LNCAP (cell line): ENCODE data around the gene SLC1A1.

ENCODE experiments used
- TF ChIP-seq, protein P1 (sequence below): fragments of 450-650 bp; IDR thresholded peaks from 2 replicates; pipeline ENCODE4 v1.5.1; 2017; ENCODE audit warnings: mild to moderate bottlenecking

Gene SLC1A1

GRCh38 chr9:4506490-4506889, 16.2 kb downstream of the SLC1A1 start:
- TF ChIP-seq, protein P1, sequence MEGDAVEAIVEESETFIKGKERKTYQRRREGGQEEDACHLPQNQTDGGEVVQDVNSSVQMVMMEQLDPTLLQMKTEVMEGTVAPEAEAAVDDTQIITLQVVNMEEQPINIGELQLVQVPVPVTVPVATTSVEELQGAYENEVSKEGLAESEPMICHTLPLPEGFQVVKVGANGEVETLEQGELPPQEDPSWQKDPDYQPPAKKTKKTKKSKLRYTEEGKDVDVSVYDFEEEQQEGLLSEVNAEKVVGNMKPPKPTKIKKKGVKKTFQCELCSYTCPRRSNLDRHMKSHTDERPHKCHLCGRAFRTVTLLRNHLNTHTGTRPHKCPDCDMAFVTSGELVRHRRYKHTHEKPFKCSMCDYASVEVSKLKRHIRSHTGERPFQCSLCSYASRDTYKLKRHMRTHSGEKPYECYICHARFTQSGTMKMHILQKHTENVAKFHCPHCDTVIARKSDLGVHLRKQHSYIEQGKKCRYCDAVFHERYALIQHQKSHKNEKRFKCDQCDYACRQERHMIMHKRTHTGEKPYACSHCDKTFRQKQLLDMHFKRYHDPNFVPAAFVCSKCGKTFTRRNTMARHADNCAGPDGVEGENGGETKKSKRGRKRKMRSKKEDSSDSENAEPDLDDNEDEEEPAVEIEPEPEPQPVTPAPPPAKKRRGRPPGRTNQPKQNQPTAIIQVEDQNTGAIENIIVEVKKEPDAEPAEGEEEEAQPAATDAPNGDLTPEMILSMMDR, result no peak

GRCh38 chr9:4507306-4508130, 17.2 kb downstream of the SLC1A1 start:
- TF ChIP-seq, protein P1, result no peak

GRCh38 chr9:4508246-4508906, 18.1 kb downstream of the SLC1A1 start:
- TF ChIP-seq, protein P1, result no peak

DNA sequence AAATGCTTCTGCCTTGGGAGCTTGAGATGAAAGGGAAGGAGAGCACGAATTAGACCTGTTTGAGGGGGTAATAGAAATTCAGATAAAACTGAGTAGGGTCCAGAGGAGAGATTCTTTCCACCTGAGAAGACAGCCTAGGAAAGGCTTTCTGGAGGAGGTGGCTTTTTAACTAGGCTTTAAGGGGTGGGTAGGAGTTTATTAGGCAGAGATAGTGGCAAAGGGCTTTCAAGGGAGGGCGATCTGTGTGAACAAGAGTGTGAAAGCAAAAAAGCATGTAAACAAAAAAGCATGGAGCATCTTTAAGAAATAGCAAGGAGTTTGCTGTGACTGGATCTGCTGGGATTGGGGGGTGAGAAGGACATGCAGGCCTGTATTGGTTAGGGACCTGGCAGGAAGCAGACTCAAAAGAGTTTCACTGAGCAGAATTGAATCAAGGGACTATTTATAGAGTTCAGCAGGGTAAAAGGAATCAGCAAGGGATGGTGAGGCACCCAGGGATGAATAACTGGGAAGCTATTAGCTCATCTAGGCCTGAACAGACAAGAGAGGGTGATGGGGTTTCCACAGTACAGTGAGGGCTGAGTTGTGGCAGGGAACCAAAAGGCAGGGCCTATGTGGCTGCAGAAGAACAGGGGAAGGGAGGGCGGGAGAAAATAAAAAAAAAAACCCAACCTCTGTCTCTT, 18.8 kb downstream of the SLC1A1 start:
- TF ChIP-seq, protein P1, result no peak

DNA sequence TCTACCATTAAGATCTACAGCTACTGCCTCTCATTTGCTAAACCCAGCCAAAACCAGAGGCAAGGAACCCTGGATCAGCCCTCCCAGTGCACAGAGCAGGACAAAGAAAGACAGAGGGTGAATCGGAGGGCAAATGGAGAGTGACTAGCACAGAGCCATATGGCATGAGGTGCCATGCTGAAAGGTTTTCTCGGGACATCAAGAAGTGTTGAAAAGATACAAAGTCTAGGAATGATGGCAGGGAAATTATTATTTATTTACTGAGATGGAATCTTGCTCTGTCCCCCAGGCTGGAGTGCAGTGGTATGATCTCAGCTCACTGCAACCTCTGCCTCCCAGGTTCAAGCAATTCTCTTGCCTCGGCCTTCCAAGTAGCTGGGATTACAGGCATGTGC, 19.3 kb downstream of the SLC1A1 start:
- TF ChIP-seq, protein P1, result no peak

- TF ChIP-seq, protein P1, result no peak
Measured at GRCh38 chr9:4510546-4511322, 20.5 kb downstream of the SLC1A1 start.
